ENCODE measurements around the gene LMBRD2.

LMBRD2 gene

GRCh38 chr5:36105819-36106218 lies 45.9 kb downstream of the LMBRD2 start:
- DNase-seq (ENCODE audit: low spot score), result no peak

GRCh38 chr5:36099748-36100147 lies 51.9 kb downstream of the LMBRD2 start:
- no peak for DNase-seq (ENCODE audit: low spot score)

GRCh38 chr5:36096486-36096885 lies 55.2 kb downstream of the LMBRD2 start:
- no peak for DNase-seq (ENCODE audit: low spot score)

- peak; percentile 27 for DNase-seq (ENCODE audit: low spot score)
Measured at GRCh38 chr5:36089989-36090388, 61.7 kb downstream of the LMBRD2 start.

DNA sequence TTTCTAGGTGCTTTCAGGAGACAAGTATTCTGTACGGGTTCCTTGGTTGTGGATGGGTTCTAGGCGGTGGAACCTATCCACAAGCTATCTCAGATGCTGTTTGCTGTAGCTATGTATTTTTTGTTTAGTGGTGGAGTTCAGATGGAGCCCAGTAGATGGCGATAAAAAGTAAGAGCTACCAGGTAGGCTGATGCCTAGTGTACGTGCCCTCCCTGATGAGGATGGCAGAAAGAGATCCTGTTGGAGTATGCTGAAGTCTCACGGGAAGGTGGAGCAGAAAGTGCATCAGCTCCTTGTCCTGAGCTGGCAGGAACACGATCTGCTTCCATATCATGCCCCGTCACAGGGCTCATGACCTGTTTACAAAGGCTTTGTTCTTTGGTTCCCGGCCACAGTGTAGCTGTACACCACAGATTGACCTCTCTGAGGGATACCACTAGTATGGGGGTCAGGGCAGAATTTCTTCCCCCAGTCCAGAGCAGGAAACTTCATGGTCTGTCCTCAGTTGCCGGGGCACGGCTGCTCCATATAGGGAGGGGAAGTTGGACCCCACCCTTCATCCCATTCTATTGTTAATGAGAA lies 72.4 kb downstream of the LMBRD2 start:
- DNase-seq (ENCODE audit: low spot score), result peak; percentile 68

DNA sequence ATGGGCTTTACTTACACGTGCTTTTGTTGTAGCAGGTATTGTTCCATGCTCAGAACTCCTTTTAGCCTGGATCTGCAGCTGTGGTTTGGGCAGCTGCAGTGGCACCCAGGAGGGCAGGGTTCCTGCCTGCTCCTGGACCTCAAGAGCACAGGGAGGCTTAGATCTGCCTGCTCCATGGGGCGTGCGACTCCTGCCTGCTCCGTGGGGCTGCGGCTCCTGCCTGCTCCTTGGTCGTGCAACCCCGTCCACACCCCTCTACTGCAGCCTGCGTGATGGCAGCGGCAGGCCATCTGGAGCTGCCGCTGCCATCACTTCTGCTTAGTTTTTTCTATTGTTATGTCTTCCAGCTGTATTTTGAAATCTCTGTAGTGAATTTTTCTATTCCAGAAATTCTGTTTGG lies 73.3 kb downstream of the LMBRD2 start:
- no peak for DNase-seq (ENCODE audit: low spot score)

DNA sequence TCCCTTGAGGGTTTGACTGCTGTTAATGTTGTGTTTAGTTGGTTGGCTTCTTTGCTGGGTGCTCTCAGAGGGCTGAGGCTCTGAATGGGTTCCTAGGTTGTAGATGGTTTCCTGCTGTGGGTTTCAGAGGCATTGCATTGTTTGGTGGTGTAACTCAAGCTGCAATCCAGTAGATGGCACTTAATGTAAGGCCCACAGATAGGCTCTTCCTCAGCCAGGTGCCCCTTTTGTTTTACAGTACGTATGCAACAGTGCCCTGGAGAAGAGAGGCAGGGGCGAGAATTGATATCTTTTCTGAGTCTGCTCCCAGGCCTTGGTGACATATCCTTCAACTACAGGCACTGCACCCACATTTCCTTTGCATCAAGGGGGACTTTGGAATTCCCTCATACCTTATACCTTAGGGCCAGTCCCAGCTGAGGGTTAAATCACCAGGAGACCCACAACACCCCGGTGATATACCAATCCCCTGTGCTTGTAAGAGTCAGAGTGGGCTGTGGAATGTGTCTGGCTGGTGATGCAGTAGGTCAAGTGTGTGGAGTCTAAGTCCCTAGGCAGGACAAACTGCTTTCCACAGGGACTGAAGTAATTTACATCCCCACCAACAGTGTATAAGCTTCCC lies 78.0 kb downstream of the LMBRD2 start:
- DNase-seq (ENCODE audit: low spot score), result no peak

DNA sequence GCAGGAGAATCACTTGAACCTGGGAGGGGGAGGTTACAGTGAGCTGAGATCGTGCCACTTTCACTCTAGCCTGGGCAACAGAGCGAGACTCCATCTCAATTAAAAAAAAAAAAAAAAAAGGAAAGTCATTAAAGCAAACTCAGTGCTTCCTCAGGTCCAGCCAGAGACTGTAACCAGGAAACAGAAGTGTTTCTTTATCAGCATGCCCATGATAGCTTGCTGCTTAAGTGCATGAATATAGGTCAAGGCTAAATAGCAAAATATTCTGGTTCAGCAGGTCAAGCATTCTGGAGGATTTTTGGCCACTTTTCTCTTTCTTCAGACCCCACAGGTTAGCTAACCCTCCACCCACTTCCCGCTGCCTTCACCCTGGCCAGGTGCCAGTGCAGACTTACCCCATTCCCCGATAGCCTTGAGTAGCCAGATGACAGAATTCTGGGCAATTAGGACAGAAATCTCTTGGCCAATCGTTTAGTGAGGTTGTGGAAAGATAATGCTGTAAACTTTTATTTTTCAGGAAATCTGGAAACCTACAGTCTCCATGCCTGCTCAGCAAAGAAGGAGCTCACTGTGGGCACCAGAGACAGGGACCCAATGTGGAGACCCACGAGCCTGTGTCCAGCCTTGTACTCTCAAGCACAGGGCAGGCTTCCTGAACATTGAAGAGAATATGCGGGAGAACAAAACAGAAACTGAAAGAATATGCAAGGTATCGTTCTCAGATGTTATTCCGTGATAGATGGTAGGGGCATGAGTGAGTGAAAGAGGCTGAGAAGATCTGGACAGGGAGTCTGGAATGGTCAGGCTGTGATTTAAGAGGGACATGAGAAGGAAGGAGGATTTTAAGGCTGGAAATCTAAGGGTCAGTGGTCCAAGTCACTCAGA lies 80.8 kb downstream of the LMBRD2 start:
- peak; percentile 32 for DNase-seq (ENCODE audit: low spot score)

- no peak for DNase-seq (ENCODE audit: low spot score)
Measured at GRCh38 chr5:36068751-36069281, 82.9 kb downstream of the LMBRD2 start.

- DNase-seq (ENCODE audit: low spot score), result no peak
Measured at GRCh38 chr5:36066540-36067210, 85.0 kb downstream of the LMBRD2 start, which contains the start of gene UGT3A2. UGT3A2 (minus strand) TSS chr5:36066882; CDS start chr5:36066789, 93 bp downstream.

- no peak for DNase-seq (ENCODE audit: low spot score)
Measured at GRCh38 chr5:36066001-36066539, 85.6 kb downstream of the LMBRD2 start.

DNA sequence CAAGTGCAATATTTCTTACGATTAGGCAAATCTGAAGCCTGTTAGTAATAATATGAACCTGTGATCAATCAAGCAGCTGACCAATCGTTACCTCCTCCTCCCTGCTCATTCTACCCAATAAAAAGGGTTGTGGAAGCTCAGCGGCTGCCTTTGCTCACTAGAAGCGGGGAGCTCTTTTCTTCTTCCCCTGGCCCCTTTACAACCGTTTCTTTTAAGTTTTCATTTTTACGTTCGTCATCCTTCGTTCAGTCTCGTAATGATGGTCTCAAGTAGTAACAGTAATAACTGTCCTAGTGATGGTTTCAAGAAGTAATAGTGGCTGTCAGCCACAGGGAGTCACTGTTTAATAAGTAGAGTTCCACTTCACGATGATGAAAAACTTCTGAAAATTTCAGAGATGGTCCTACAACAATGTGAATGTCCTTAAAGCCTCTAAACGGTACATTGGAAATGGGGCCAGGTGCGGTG lies 91.2 kb downstream of the LMBRD2 start:
- peak; percentile 41 for DNase-seq (ENCODE audit: low spot score)

GRCh38 chr5:36059571-36060419 lies 91.9 kb downstream of the LMBRD2 start:
- peak; percentile 47 for DNase-seq (ENCODE audit: low spot score)

DNA sequence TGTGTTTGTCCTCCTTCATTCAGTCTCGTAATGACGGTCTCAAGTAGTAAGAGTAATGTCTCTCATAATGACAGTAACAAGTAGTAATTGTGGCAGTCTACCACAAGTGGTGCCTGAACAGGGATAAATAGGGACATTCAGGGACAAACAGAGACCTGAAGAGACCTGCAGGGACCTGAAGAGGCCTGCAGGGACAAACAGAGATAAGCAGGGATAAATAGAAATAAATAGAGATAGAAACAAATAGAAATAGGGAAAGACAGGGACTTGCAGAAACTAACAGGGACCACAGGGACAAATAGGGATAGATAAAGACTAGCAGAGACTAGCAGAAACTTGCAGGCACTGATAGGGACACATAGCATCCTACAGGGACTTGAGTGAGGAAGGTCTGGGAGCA lies 92.9 kb downstream of the LMBRD2 start:
- no peak for DNase-seq (ENCODE audit: low spot score)

GRCh38 chr5:36057386-36057785 lies 94.3 kb downstream of the LMBRD2 start:
- no peak for DNase-seq (ENCODE audit: low spot score)

DNA sequence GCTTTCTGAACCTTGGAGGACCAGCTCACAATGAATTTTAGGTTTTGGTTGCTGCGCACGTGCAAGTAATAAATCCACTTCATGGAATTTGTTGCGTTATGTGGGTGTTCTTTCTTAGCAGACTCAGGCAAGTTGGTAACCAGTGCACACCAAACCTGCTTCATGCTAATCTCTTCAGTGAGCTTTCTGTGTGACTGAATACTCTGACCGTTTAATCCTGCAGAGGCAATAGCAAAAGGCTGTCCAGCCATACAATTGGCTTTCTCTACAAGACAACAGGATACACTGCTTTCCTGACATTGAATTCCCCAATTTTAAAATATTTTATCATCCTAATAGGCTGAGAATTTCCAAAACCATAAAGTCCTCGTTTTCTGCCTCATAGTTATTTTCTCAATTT lies 95.3 kb downstream of the LMBRD2 start:
- DNase-seq (ENCODE audit: low spot score), result no peak

GRCh38 chr5:36055984-36056383 lies 95.7 kb downstream of the LMBRD2 start:
- DNase-seq (ENCODE audit: low spot score), result no peak

DNA sequence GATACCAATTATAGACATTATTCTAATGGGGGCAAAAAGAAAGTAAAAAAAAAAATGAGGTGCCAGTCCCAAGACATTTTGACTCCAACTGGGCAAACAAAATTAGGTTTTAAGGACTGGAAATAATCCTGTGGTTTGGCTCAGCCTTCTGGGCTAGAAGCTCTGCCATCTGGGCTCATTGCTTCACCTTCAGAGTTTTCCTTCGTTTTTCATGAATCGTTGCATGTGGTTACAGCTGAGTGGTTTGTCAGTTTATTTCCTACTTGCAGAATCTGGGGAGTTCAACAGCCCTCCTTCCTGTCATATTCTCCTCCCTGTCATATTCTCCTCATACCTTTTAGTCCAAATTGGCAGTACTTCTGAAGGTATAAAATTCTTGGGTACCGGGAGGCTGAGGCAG lies 97.0 kb downstream of the LMBRD2 start:
- no peak for DNase-seq (ENCODE audit: low spot score)

DNA sequence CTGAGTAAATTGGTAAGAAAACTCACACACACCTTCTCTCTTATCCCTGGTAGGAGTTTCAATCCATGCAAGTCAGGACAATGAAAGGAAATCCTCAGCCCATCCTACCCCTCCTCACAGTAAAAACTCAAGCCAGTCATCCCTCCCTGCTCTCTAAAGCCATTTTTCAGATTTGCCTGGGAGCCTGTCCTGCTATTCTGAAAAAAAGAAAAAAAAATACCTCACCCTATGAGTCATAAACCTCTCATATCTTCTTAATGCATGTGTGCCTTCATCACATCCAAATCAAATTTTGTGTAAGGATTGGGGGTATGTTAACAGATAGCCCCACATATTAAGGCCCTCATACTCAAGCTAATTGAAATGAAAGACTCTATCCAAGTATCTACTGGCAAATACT lies 99.1 kb downstream of the LMBRD2 start:
- DNase-seq (ENCODE audit: low spot score), result no peak

DNA sequence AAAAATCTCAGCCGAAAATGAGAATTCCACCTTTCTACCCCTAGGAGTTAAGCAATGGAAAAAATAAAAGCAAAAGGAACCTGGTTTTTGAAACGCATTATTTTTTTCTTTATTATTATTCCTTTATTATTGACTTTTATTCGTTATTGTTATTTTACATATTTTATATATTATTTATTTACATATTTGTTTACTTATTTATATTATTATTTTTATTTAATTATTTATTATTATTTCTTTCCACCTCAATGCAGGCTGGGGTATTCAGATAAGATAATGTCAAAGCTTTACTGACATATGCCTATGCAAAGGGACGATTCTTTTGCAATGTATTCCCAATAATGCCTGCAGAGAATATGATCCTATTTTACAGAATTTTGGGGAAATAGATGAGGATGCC lies 101.7 kb downstream of the LMBRD2 start:
- DNase-seq (ENCODE audit: low spot score), result no peak

Measured in LoVo (cell line).